ENCODE data around the gene C16orf87. TPM values are rescaled to one million over a fixed set of nuclear protein-coding genes. Genes with fewer than 3 reads are reported as not detected.

C16orf87 gene
- total RNA-seq, 4 donors from 2014 or later = 5.7 to 7.6 (median 7.0) TPM

GRCh38 chr16:46850619-46851555 lies 19.9 kb upstream of the C16orf87 start:
- intact Hi-C loops (cut with DNase I) = no loop called here
- 75 to 77% methylated on average over 5 of the region's 5 CpGs for WGBS, 2 donors
- Histone ChIP-seq H3K4me3 (no peak overlapping the region), H3K27ac (no peak overlapping the region), H3K27me3 (peaks cover 0 to 4% (median 0%) of the 10 kb centered on the region in 4 donors), H3K4me1 (peaks cover 0 to 17% (median 0%) of the 10 kb centered on the region in 3 donors), H3K36me3 (no peaks in the 10 kb centered on the region), H3K9me3 (no peaks in the 10 kb centered on the region)
- TF ChIP-seq CTCF (IDR thresholded peaks at IDR 0.05) (no peak), POLR2A (IDR thresholded peaks at IDR 0.05) (no peak)
- no peak for DNase-seq

GRCh38 chr16:46848768-46849764 lies 18.1 kb upstream of the C16orf87 start:
- Histone ChIP-seq H3K36me3 (no peaks in the 10 kb centered on the region), H3K4me1 (peaks cover 0 to 22% (median 0%) of the 10 kb centered on the region in 3 donors), H3K9me3 (no peaks in the 10 kb centered on the region), H3K27ac (no peak overlapping the region), H3K27me3 (peaks cover 0 to 17% (median 0%) of the 10 kb centered on the region in 4 donors), H3K4me3 (no peak overlapping the region)
- DNase-seq = no peak
- intact Hi-C loops (cut with DNase I) = no loop called here
- WGBS, 2 donors = 74 to 76% methylated on average over 4 to 5 of the region's 5 CpGs
- TF ChIP-seq POLR2A (IDR thresholded peaks at IDR 0.05) = no peak
- TF ChIP-seq CTCF (IDR thresholded peaks at IDR 0.05) = no peak

GRCh38 chr16:46845952-46846351 lies 15.0 kb upstream of the C16orf87 start:
- DNase-seq = no peak
- no peak for TF ChIP-seq POLR2A (IDR thresholded peaks at IDR 0.05)
- TF ChIP-seq CTCF (IDR thresholded peaks at IDR 0.05) = no peak
- no peak overlapping the region for H3K4me3 ChIP-seq
- WGBS, 2 donors = 88 to 94% methylated on average over 4 to 5 of the region's 5 CpGs
- intact Hi-C loops (cut with DNase I) = no loop called here
- H3K36me3 ChIP-seq = no peaks in the 10 kb centered on the region
- peaks cover 0 to 21% (median 0%) of the 10 kb centered on the region in 4 donors for H3K27me3 ChIP-seq
- peaks cover 0 to 11% (median 0%) of the 10 kb centered on the region in 3 donors for H3K4me1 ChIP-seq
- no peak overlapping the region for H3K27ac ChIP-seq
- H3K9me3 ChIP-seq = no peaks in the 10 kb centered on the region

GRCh38 chr16:46844771-46845170 lies 13.8 kb upstream of the C16orf87 start:
- Histone ChIP-seq H3K36me3 (no peaks in the 10 kb centered on the region), H3K4me3 (peak overlapping the region in 1 of 4 donors; percentile 13), H3K27ac (no peak overlapping the region), H3K27me3 (peaks cover 0 to 21% (median 0%) of the 10 kb centered on the region in 4 donors), H3K4me1 (peaks cover 0 to 11% (median 0%) of the 10 kb centered on the region in 3 donors), H3K9me3 (no peaks in the 10 kb centered on the region)
- 44 to 56% methylated on average over 10 of the region's 10 CpGs for WGBS, 2 donors
- TF ChIP-seq POLR2A (IDR thresholded peaks at IDR 0.05) = no peak
- no peak for TF ChIP-seq CTCF (IDR thresholded peaks at IDR 0.05)
- DNase-seq = no peak
- intact Hi-C loops (cut with DNase I) = no loop called here
